Measurements from ENCODE around the gene MYO5A.

Gene MYO5A

GRCh38 chr15:52282418-52282817 lies 246.3 kb downstream of the MYO5A start:
- H3K4me3 ChIP-seq (replicated peaks; ENCODE audit: low read depth, low read length) = no peak overlapping the region
- DNase-seq (ENCODE audit: extremely low read depth, low read depth) = no peak
- no peak for TF ChIP-seq CTCF (IDR thresholded peaks at IDR 0.05; ENCODE audit: low read depth, low read length, missing control alignments)

GRCh38 chr15:52281085-52282035 lies 247.3 kb downstream of the MYO5A start:
- DNase-seq (ENCODE audit: extremely low read depth, low read depth) = no peak
- no peak overlapping the region for H3K4me3 ChIP-seq (replicated peaks; ENCODE audit: low read depth, low read length)
- no peak for TF ChIP-seq CTCF (IDR thresholded peaks at IDR 0.05; ENCODE audit: low read depth, low read length, missing control alignments)

DNA sequence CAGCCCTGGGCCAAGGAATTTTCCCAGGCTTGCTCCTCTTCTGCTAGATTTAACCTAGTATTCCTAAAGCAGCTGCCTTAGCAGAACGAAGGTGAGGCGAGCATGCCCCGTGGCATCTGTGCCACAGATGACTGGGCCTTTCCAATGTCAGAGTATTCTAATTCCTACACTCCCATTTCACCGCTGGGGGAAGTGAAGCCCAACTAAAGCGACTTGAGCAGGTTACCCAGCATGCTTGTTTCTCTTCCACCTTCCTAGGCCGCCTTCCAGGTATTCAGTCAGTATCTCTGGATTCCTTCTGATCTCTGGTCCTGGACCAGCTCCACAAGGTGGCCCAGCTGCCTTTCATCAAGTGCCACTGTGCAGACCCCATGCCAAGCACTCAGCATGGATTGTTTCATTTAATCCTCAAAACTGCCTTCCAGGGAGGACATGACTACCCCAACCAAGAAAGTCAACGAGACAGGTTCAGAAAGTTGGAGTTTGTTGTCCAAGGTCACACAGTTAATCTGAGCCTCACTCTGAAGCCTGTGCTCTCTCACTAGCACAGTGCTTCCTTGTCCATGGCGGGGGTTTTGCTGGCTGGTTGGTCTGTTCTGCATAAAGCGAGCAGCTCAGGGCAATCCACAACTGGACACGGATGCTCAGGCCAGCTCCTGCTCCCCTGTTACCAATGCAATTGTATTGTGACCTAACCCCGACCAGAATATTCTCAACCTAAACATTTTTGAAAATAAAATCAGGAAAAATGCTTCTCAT lies 248.2 kb downstream of the MYO5A start:
- H3K4me3 ChIP-seq (replicated peaks; ENCODE audit: low read depth, low read length) = no peak overlapping the region
- no peak for DNase-seq (ENCODE audit: extremely low read depth, low read depth)
- TF ChIP-seq CTCF (IDR thresholded peaks at IDR 0.05; ENCODE audit: low read depth, low read length, missing control alignments) = no peak

DNA sequence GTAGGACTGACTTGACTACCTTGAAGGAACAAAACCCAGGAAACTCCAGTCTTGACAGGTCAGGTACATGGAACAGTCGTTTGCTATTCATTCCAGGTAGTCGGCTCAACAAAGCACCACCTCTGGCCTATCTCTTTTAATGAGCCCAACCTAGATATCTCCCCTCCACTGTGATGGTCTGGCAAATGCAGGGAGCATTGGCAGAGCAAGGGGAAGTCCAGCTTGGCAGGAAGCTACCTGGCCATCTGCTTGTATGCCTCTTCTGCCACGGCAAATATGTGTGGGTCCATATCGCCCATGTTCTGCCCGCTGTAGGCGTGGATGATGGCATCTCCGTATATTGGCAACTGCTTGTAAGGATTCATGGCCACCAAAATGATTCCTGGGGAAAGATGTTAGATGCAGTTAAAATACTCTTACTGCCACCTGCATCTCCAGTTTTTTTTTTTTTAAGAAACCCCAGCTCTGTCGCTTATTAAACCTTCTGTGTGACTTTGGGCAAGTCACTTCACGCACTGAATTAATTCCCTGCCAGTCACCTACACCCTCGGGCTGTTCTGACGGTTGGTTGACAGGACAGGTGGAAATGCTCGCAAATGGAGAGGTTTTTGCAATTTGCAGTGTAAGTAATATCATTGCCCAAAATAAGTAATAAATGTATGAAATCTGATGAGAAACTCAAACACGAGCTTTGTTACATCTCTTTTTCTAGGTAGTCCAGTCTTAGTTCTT lies 249.9 kb downstream of the MYO5A start:
- H3K4me3 ChIP-seq (replicated peaks; ENCODE audit: low read depth, low read length) = no peak overlapping the region
- no peak for DNase-seq (ENCODE audit: extremely low read depth, low read depth)
- TF ChIP-seq CTCF (IDR thresholded peaks at IDR 0.05; ENCODE audit: low read depth, low read length, missing control alignments) = no peak

DNA sequence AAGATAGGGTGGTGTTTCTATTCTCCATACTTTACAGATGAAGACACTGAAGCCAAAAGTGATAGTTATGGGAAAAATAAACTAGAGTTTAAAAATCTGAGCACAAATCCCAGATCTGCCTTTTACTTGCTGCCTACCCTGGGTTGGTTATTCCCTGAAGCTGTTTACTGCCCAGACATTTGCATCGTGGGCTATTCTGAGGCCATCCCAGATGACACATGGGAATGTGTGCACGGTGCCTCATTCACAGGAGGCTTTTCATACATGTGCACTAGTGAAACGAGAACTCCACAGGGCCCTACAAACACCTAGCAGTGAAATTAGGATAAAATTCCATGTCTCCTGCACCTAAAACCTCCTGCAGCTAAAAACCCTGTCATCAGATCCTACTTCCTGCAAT lies 250.5 kb downstream of the MYO5A start:
- TF ChIP-seq CTCF (IDR thresholded peaks at IDR 0.05; ENCODE audit: low read depth, low read length, missing control alignments) = no peak
- DNase-seq (ENCODE audit: extremely low read depth, low read depth) = no peak
- H3K4me3 ChIP-seq (replicated peaks; ENCODE audit: low read depth, low read length) = no peak overlapping the region

DNA sequence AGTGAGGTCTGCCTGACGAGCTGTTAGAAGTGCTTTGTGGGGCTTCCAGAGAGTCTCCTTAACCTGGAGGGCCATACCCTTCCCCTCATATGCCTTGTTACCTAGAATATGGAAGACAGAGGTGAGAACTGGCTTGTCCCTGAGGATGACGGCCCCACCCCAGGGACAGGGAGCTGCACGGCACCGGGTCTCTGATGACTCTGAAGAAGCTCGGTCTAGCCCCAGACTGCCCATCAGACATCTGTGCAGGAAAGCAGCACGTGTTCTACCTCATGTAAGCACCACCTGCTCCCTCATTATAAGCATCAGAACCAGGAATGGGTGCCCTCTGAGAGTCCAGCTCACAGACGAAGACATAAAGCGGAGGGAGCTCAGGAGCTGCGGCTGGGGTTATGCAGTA lies 251.1 kb downstream of the MYO5A start:
- no peak for TF ChIP-seq CTCF (IDR thresholded peaks at IDR 0.05; ENCODE audit: low read depth, low read length, missing control alignments)
- no peak for DNase-seq (ENCODE audit: extremely low read depth, low read depth)
- H3K4me3 ChIP-seq (replicated peaks; ENCODE audit: low read depth, low read length) = no peak overlapping the region
